NCI-H1436 (cell line): Measurements from ENCODE around the gene CSTA.
"Not testable (repeated sequence)": the region's sequence is repeated elsewhere in the genome, so short reads cannot be mapped to it uniquely, and the experiment has no call there.

ENCODE experiments used
- DNase-seq: peaks from one replicate; lab custom pipeline; 2025; lab: John Stamatoyannopoulos, UW

CSTA gene

DNA sequence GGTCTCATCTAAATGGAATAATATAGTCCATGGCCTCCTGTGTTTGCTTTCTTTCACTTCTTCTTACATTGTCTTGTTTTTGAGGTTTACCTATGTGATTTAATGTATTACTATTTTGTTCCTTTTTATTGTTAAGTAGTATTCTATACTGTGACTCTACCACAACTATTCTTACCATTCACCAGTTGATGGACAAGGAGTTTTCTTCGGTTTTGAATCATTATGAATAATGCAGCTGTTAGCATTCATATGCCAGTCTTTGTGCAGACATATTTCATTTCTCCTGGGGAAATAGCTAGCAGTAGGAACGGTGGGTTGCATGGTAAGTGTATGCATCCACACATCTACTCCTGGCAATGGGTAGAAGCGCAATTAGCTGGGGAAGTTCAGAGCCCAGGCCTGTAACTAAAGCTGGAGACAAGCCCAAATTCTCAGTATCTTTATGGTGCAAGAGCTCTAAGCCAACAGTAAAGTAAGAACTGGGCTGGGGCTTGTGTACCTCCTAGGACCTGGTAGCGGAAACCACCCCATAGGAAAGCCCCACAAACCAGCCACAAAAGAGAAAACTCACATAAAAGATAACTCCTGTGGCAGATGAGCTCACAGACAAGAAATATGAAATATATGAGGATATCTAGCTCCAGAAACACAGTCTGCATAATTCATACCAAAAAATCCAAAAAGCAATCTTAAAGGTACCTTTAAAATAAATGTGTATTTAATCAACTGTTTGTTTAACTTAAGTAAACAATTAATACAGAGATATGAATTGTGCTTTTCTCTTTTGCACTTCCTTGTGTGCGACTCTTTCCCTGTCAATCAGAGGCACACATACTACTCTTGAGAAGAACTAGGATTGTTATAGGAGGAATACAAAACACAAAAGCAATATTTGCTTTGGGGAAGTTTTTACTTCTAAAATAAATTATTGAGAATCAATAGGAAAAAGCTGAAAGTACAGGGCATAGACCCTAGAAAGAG, 2.7 kb upstream of the CSTA start:
- DNase-seq, result no peak

DNA sequence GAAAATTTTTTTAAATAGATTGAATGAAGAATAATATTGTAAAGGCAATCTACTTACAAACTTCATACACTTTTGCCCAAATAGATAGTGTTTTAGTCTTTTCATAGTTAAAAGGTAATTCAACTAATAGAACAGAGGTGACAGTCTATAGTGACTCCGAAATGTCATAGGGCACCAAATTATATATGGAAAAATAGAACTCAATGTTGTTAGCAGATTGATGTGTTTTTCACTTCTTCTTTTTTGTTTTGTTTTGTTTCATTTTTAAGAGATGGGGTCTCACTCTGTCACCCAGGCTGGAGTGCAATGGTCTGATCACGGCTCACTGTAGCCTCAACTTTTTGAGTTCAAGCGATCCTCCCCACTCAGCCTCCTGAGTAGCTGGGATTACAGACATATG, 721 bp downstream of the CSTA start:
- no peak for DNase-seq

DNA sequence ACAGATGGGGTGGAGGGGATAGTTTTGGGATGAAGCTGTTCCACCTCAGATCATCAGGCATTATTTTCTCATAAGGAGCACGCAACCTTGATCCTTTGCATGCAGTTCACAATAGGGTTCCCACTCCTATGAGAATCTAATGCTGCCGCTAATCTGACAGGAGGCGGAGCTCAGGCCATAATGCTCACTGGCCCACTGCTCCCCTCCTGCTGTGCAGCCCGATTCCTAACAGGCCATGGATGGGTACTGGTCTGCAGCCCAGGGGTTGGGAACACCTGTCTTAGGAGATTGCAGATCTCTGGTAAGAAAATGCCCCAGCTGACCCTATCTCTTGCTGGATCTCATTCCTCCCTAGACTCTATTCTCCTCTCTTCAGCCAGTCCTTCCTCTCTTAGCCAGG, 6.8 kb downstream of the CSTA start:
- DNase-seq, result no peak

DNA sequence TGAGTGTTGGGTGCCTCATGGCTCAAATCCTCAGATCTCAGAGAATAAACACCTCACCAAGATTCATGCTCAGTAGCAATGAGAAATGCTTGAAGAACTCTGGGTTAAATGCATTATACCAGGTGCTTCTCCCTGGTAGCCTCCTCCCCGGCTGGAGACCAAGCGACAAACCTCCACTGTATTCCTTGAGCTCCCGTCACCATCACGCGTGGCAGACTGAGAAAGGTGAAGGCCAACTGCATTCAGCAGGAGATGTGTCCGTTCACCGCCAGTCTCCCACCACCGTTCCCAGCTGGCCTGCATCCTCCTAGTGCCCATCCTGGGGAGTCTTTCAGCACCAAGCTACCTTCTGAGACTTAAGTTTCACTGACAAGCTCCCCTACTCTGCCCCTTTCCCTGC, 7.5 kb downstream of the CSTA start:
- DNase-seq, result no peak

DNA sequence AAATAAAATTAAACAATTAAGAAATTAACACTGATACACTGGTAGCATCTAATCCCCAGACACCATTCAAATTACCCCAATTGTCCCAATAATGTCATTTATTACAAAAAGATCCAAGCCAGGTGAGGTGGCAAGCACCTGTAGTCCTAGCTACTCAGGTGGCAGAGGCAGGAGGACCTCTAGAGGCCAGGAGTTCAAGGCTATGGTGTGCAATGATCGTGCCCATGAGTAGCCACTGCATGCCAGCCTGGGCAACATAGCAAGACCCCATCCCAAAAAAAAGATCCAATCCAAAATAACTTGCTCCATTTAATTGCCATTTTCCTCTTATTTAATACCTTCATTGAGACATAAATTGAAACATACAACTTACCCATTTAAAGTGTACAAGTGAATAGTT, 17.8 kb downstream of the CSTA start:
- no peak for DNase-seq

DNA sequence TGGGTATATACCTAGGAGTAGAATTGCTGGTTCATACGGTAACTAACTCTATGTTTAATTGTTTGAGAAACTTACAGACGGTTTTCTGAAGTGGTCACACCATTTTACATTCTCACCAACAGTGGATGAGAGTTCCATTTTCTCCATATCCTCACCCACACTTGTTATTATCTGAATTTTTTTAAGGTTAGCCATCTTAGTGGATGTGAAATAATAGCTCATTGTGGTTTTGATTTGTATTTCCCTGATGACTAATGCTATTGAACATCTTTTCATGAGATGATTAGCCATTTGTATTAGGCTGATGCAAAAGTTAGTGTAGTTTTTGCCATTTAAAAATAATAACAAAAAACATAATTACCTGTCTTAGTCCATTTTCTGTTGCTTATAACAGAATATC, 18.6 kb downstream of the CSTA start:
- DNase-seq, result no peak

DNA sequence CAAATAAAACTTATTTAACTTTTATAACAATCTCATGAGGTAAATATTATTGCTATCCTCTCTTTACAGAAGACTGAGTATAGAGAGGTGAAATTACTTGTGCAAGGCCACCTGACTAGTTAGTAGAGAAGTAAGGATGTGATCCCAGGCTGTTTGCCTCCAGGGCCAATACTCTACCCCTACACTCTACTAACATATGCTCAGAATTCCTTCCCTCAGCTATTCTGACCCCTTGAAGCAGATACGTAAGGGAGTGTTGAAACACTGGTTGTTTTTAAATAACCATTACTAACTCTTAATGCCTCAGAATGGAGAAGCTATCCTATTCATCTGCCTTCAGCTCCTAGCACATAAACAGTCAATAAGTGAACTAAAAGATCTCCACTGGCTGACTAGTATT, 24.1 kb downstream of the CSTA start:
- no peak for DNase-seq

DNA sequence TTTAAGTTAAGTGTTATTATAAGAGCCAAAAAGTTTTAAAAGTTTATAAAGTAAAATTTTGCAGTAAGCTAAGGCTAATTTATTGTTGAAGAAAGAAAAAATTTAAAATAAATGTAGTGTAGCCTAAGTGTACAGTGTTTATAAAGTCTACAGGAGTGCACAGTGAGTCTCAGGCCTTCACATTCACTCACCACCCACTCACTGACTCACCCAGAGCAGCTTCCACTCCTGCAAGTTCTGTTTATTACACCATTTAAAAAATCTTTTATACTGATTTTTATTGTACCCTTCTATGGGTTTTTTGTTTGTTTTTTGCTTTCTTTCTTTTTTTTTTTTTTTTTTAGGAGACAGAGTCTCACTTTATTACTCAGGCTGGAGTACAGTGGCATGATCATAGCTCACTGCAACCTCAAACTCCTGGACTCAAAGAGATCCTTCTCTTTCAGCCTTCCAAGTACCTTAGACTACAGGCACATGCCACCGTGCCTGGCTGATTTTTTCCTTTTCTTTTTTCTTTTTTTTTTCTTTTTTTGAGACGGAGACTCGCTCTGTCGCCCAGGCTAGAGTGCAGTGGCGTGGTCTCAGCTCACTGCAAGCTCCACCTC, 25.9 kb downstream of the CSTA start:
- DNase-seq, result no peak

DNA sequence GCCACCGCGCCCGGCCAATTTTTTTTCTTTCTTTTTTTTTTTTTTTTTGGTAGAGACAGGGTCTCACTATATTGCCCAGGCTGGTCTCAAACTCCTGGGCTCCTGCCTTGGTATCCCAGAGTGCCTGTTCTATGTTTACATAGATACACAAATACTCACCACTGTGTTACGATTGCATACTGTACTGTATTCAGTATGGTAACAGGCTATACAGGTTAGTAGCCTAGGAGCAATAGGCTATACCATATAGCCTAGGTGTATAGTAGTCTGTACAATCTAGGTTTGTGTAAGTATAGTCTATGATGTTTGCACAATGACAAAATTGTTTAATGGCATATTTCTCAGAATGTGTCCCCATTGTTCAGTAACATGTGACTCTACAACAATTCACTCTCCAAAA, 26.6 kb downstream of the CSTA start:
- no peak for DNase-seq

DNA sequence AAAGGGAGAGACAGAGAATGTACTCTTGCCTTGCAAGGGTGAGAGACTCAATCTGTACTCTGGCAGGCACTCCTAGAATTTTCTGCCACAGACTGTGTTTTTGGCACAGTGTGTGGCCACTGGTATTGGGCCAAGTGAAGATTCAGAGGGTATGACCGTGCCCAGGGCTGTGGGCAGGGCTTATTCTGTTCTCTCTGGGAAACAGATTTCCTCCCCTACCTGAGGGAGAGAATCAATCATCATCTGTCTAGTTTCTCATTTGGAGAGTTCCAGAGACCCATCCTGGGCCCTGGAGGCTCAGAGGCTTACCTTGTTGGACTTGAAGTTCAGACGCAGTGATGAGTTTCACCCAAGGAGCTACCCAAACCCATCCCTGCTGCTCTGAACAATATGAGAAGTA, 28.2 kb downstream of the CSTA start:
- DNase-seq, result no peak

DNA sequence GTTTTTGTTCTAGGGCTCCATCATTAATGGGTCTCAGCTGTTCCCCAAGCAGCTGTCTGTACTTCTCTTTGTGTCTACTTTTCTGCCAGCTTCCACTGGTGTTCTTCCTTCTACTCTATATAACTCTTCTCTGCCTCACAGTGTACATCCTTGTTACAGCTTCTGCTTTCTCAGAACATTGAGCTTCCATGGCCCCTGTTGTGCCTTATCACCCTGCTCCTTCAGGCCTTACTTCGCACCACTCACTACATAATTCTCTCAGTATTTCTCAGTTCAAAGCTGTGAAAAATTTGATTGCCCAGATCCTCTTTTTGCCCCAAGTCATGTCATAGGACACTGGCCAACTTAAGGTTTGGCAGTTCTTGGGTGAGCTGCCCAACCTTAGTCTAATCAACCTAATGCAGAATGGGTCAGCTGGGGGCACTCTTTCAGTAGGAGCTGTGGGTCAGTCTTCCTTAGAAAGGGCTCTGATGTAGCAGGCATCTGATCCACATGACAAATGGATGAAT, 28.9 kb downstream of the CSTA start:
- DNase-seq, result no peak

DNA sequence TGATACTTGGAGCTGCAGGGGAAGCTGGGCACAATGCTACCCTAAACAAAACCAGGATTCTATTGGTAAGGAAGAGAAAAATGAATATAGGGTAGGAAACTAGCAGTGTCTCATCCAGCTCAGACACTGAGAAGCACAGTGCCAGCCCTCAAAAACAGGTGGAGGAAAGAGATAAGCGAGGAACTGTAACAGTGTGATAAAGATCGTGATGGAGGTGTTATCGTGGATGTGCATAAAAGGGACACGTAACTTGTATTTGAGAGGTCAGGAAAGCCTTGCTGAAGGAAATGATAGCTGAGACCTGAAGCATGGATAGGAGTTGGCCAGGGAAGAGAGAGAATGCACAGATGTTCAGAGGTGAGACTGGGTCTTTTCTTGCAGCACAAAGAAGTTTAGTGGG, 30.6 kb downstream of the CSTA start:
- DNase-seq, result no peak

DNA sequence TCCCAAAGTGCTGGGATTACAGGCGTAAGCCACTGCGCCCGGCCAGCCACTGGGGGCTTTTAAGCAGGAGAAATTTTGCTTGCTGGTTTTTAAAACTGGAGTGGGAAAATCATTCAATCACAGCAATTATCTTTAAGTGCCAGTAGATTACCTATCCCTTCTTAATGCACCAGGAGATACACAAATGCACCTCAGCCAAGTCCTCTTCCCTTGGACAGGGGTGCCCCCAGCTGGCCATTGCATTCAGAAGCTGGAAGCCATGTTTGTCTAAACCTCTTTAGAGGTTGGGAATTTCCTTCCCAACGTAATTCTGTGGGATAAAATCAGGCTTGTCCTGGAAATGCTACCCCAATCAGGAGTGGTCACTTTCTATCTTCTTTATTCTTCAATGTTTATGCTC, 31.4 kb downstream of the CSTA start:
- peak; percentile 90 for DNase-seq

DNA sequence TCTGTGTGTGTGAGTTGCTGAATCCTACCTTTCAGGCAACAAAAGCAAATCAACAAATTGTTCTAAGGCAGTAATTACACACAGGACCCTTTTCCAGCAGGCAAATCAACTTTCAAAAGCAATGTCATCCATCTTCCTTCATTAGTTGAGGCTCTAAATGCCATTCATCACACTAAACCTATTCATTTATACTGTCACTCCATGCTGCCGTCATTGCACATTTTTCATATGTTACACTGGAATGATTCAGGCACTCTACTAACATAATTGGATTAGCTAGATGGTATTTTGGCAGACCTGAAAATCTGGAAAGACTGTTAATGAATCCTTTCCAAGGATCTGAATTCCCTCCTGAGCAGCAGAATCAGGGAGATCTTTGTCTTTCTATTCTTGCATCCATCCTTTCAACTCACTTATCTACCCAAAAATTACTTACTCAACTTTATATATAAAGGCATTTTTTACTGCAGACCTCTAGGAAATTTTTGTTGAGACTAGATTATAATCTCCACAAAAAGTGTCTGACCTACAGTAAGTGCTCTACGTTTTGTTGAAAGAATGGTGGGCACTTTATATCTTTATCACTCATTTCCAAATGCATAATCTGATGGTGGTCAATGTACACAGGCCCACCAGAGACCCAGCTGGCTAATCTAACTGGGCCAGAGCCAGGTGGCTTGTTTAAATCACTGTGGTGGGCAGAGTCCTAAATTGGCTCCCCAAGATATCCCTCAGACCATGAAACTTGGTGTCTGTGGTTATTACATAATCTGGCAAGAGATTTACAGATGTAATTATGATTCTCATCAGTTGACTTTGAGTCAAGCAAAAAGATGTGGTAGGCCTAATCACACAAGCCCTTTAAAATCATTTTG, 33.0 kb downstream of the CSTA start:
- DNase-seq, result no peak

DNA sequence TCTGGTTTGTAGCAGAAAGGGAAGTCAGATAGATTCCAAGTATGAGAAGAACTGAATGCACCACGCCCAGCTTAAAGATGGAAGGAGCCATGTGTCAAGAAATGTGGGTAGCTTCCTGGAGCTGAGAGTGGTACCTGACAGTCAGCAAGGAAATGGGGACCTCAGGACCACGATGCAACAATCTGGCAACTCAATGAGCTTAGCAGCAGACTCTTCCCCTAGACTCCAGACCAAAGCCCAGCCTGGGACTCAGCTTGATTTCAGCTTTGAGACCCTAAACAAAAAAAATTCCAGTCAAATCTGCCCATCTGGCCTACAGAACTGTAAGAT, 33.6 kb downstream of the CSTA start:
- no peak for DNase-seq

DNA sequence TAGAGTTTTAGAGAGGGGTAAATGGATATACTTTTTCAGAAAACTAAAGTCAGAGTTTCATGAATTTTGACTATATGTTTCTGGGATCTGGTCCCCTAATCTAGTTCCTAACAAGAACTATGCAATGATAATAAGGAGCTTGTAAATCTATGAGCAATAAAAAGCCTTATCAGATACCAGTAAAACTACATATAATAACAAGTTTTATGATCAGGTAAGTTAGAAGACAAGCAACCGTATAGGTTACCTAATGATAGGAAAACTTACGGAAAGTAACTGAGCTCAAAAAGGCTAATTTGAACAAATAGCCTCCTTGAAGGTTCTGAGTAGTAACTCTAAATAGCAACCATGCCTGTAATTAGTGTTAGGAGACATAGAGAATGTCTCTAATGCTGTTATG, 37.0 kb downstream of the CSTA start:
- no peak for DNase-seq

DNA sequence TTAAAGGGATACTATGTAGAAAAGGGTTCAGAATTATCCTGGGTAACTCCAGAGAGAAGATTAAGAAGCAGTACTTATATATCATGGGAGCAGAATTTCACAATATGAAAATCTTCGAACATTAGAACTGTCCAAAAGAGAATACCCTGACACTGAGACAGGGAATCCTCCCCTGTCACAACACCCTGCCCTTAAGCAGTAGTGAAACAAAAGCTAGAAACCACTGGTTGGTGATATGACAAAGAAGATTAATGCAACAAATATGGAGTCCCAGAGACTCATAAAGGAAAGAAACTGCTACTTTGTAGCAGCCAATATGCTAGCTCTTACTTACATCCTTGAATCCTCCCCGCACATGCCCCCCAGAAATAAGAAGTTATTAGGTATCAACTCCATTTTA, 39.4 kb downstream of the CSTA start:
- no peak for DNase-seq

DNA sequence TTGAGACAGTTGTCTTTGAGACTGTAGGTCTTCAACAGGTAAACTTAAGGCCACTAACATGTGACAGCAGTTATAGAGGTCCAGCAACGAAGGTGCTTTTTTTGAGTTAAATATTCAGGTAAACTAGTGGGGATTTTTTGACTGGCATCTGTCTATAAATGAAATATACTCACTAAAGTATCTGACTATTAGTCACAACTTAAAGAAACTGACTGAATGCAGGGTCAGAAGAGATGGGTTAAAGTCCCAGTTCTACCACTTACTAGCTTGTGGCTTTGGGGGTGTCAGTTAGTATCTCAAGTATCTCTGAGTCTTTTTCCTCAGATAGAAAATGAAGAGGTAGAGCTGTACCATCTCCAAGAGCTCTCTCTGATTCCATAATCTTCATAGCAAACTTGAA, 40.0 kb downstream of the CSTA start:
- no peak for DNase-seq

DNA sequence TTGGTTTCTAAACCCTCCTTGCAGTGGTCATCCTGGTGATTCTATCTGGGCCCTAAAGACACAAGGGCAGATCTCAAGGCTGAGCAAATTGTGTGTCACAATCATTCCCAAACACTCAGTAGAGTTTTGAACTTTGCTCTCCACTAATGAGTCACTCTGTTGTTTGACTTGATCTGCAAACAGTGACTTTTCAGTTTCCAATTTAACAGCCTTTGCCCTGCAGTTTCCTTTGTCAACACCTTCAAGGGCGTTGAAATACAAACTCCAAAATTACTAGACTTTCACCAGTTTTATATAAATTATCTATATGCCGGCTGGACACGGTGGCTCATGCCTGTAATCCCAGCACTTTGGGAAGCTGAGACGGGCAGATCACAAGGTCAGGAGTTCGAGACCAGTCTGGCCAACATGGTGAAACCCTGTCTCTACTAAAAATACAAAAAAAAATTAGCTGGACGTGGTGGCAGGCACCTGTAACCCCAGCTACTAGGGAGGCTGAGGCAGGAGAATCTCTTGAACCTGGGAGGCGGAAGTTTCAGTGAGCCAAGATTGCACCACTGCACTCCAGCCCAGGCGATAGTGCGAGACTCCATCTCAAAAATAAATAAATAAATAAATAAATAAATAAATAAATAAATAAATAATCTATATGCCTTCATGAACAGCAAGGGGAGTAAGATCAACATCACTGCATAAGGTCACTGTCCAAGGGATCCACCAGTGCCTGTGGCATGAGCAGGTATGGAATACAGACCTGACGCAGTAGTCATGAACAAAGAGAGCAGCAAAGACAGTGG, 40.7 kb downstream of the CSTA start:
- DNase-seq, result not testable (repeated sequence)

DNA sequence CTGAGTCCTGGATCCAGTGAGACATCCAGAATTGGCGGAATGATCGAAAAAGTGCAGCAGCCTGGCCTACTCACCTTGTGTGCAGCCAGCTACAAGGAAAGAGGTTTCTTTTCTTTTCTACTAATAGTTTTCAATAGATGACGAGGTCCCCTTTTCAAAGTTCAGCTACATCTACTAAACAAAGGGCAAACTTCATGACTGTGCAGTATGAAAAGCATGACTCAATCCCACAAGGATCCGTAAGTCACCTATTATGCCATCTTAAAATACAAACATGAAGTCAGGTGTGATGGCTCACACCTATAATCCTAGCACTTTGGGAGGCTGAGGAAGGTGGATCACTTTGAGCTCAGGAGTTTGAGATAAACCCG, 41.3 kb downstream of the CSTA start:
- no peak for DNase-seq

DNA sequence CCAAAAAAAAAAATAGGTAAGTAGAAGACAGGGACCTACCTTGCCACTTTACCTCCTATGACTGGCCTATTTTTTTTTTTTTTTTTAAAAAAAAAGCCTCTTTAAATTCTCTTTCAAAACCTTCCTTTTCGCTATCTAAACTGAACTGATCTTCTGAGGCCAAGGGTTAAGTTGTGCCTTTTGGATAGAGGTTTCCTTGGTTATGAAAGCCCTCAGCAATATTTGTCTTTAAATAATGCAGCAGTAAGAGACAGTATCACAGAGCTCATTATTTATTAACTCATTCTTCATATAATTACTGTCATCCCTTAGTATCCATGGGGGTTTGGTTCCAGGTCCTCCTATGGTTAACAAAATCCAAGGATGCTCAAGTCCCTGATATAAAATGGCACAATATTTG, 49.0 kb downstream of the CSTA start:
- DNase-seq, result no peak

DNA sequence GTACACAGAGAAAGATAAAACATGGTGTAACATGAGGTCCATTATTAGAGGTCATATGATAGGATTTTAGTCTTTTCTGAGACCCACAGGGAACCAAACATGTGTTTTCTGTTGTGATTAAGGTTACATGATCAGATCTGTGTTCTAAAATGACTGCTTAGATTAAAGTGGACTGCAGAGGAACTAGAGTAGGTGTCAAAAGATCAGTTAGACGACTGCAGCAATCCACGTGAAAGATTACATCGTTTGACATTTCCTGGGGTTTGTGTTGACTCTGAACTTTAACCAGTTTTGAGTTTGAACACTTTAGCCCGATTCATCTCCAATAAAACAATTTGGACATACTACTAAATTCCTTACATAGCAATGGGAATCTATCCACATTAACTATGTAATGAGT, 52.9 kb downstream of the CSTA start:
- no peak for DNase-seq
